ENCODE measurements around the gene ZFP91. TPM values are rescaled to one million over a fixed set of nuclear protein-coding genes. Genes with fewer than 3 reads are reported as not detected.

Gene ZFP91
- total and polyA plus RNA-seq, 2 of the 13 experiments (the other 11 are each of a cell fraction or from before 2014, with no cell fraction given), result 13.5 to 38.6 TPM

DNA sequence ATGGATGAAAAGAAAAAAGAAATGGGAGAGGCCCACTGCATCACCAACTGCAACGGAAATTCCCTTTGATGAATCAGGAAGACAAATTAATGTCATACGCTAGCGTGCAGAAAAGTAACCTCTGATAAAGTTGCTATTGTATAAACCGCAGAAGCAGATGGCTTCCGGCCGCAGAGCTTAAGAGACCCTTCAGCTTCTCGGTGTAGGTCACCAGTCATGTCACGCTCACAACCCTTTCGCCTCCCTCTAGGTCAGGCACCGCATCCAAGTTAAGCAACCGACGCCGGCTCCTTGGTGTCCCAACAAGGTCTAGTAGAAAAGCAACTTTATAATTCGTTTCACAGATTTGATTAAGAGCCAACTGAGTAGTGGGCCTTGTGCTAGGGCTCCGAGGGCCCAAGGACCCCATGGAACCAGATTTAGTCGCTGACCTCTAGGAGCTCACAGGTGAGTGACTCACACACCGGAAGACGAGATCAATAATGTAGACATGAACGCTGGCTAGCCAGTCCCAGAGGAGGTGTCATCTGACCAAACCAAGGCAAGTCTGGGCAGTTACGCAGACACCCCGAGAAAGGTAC, 1.2 kb upstream of the ZFP91 start (continued):
- no peak for TF ChIP-seq ZBTB1 (CRISPR knock-in tag; IDR thresholded peaks at IDR 0.05; ENCODE audit: borderline replicate concordance)
- TF ChIP-seq ZNF703 (CRISPR knock-in tag; IDR thresholded peaks at IDR 0.05; ENCODE audit: borderline replicate concordance), result 0 out of 2 replicates have a peak, but pooled peaks have one; percentile 40
- no peak for TF ChIP-seq ZSCAN30 (CRISPR knock-in tag; IDR thresholded peaks at IDR 0.05)
- no peak for TF ChIP-seq PHB2 (IDR thresholded peaks at IDR 0.05; ENCODE audit: partially characterized antibody)
- no peak for TF ChIP-seq SAFB2 (CRISPR knock-in tag; IDR thresholded peaks at IDR 0.05; ENCODE audit: borderline replicate concordance, low read depth)
- peak; percentile 59 for TF ChIP-seq GATAD2A (CRISPR knock-in tag; IDR thresholded peaks at IDR 0.05)
- no peak for TF ChIP-seq YEATS4 (CRISPR knock-in tag; IDR thresholded peaks at IDR 0.05; ENCODE audit: borderline replicate concordance)
- TF ChIP-seq, protein P1, sequence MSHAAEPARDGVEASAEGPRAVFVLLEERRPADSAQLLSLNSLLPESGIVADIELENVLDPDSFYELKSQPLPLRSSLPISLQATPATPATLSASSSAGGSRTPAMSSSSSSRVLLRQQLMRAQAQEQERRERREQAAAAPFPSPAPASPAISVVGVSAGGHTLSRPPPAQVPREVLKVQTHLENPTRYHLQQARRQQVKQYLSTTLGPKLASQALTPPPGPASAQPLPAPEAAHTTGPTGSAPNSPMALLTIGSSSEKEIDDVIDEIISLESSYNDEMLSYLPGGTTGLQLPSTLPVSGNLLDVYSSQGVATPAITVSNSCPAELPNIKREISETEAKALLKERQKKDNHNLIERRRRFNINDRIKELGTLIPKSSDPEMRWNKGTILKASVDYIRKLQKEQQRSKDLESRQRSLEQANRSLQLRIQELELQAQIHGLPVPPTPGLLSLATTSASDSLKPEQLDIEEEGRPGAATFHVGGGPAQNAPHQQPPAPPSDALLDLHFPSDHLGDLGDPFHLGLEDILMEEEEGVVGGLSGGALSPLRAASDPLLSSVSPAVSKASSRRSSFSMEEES (CRISPR knock-in tag; IDR thresholded peaks at IDR 0.05), result peak; percentile 40; the same call in 1 of the 2 replicates
- no peak for TF ChIP-seq ZNF30 (CRISPR knock-in tag; IDR thresholded peaks at IDR 0.05)
- TF ChIP-seq HNF4A (CRISPR knock-in tag; IDR thresholded peaks at IDR 0.05), result no peak
- no peak for TF ChIP-seq MAFK (conservative IDR thresholded peaks at IDR 0.05 in 1 of 2, IDR thresholded peaks at IDR 0.05 in 1 of 2; ENCODE audit: low read length in 2 of 2)
- no peak for TF ChIP-seq BRD4 (CRISPR knock-in tag; IDR thresholded peaks at IDR 0.05)
- TF ChIP-seq, protein P2, sequence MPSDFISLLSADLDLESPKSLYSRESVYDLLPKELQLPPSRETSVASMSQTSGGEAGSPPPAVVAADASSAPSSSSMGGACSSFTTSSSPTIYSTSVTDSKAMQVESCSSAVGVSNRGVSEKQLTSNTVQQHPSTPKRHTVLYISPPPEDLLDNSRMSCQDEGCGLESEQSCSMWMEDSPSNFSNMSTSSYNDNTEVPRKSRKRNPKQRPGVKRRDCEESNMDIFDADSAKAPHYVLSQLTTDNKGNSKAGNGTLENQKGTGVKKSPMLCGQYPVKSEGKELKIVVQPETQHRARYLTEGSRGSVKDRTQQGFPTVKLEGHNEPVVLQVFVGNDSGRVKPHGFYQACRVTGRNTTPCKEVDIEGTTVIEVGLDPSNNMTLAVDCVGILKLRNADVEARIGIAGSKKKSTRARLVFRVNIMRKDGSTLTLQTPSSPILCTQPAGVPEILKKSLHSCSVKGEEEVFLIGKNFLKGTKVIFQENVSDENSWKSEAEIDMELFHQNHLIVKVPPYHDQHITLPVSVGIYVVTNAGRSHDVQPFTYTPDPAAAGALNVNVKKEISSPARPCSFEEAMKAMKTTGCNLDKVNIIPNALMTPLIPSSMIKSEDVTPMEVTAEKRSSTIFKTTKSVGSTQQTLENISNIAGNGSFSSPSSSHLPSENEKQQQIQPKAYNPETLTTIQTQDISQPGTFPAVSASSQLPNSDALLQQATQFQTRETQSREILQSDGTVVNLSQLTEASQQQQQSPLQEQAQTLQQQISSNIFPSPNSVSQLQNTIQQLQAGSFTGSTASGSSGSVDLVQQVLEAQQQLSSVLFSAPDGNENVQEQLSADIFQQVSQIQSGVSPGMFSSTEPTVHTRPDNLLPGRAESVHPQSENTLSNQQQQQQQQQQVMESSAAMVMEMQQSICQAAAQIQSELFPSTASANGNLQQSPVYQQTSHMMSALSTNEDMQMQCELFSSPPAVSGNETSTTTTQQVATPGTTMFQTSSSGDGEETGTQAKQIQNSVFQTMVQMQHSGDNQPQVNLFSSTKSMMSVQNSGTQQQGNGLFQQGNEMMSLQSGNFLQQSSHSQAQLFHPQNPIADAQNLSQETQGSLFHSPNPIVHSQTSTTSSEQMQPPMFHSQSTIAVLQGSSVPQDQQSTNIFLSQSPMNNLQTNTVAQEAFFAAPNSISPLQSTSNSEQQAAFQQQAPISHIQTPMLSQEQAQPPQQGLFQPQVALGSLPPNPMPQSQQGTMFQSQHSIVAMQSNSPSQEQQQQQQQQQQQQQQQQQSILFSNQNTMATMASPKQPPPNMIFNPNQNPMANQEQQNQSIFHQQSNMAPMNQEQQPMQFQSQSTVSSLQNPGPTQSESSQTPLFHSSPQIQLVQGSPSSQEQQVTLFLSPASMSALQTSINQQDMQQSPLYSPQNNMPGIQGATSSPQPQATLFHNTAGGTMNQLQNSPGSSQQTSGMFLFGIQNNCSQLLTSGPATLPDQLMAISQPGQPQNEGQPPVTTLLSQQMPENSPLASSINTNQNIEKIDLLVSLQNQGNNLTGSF (CRISPR knock-in tag; IDR thresholded peaks at IDR 0.05), result 0 out of 2 replicates have a peak, but pooled peaks have one; percentile 20
- peak; percentile 83 for TF ChIP-seq JUND (CRISPR knock-in tag; IDR thresholded peaks at IDR 0.05)
- TF ChIP-seq MLLT10 (CRISPR knock-in tag; IDR thresholded peaks at IDR 0.05), result no peak
- TF ChIP-seq BORCS8-MEF2B (CRISPR knock-in tag; IDR thresholded peaks at IDR 0.05), result peak; percentile 60; the same call in 1 of the 2 replicates
- no peak for TF ChIP-seq RBM22 (optimal IDR thresholded peaks at IDR 0.05; ENCODE audit: low read length)
- TF ChIP-seq SP140L (CRISPR knock-in tag; IDR thresholded peaks at IDR 0.05; ENCODE audit: borderline replicate concordance), result no peak
- TF ChIP-seq NFE2L2 (IDR thresholded peaks at IDR 0.05; ENCODE audit: low read length), result no peak
- no peak for TF ChIP-seq PRPF4 (IDR thresholded peaks at IDR 0.05; ENCODE audit: low read depth, low read length, poor library complexity, severe bottlenecking)
- TF ChIP-seq CEBPB (IDR thresholded peaks at IDR 0.05; ENCODE audit: borderline replicate concordance, low read depth, low read length), result no peak
- TF ChIP-seq BHLHE40 (IDR thresholded peaks at IDR 0.05; ENCODE audit: low read length), result no peak
- no peak for TF ChIP-seq GATAD1 (CRISPR knock-in tag; IDR thresholded peaks at IDR 0.05)
- TF ChIP-seq IKZF4 (CRISPR knock-in tag; IDR thresholded peaks at IDR 0.05; ENCODE audit: borderline replicate concordance, low read depth, not compliant biosample characterization), result no peak
- no peak for TF ChIP-seq ZNF761 (CRISPR knock-in tag; conservative IDR thresholded peaks at IDR 0.05)
